Femur (tissue), 1 donor: ENCODE measurements around the gene OAS2.

Experiments
- DNase-seq: peaks from one replicate; pipeline ENCODE4 v3.0.0-alpha.2; 2017

Gene OAS2

DNA sequence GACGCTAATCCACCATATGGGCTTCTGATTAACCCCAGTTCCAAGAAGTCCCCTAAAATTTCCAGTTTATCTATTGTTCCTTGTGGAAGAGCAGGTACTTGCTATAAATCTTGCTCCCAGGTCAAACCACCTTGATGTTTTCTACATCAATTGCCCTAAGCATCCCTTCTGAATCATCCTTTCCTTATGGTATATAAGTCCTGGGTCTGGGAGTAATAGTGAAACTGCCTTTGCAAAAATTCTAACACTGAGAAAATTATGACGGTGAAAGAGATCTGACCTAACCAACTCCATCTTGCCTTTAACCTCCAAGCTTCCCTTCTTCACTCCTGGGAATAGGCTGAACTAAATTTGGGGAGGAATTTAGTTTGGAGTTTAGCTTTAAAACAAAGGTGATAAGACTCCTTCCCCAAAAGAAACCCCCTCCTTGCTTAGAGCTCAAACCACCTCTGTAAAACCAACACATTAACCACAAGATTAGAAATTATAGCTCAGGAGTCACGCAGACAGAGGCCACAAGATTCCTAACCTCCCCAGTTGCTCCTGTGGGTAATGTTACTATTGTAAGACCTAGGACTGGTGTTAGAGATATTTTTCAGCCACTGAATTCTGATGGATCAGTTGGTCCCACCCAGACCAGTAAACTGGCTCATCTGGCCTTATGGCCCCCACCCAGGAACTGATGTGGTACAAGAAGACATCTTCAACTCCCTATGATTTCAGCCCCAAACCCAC lies 44.4 kb downstream of the OAS2 start:
- no peak for DNase-seq

DNA sequence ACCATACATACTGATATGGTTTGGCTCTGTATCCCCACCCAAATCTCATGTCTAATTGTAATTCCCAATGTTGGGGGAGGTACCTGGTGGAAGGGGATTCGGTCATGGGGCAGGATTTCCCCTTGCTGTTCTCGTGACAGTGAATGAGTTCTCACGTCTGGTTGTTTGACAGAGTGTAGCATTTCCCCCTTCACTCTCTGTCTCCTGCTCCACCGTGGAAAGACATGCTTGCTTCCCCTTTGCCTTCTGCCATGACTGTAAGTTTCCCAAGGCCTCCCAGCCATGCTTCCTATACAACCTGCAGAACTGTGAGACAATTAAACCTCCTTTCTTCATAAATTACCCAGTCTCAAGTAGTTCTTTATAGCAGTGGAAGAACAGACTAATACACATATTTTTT lies 49.4 kb downstream of the OAS2 start:
- DNase-seq = no peak

DNA sequence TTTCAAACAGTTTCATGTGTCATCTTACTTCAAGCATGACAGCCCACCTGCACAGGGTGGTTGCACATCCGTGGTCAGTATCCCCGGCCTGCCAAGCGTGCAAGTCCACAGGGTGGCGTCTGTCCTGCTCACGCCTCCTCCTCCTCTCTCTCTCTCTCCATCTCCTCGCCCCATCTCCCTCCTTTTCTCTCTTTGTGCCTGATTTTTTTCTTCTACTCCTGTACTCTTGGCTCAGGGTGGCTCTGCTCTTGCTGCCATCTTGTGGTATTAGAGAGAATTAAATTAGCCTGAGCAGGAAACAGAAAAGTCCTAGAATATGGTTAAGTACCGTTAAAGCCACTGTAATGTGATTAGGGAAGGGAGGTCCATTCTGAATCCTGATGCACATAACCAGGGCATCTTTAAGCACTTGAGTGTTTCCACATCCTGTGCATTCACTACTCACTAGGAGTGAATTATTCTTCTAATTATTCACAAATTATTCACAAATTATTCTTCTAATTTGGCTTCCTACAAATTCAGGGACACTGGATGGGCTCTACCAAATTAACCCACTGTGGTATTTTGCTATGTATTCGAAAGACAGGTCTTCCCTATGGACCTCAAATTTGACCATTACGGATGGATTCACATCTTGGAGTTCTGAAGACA lies 52.7 kb downstream of the OAS2 start:
- DNase-seq = no peak

DNA sequence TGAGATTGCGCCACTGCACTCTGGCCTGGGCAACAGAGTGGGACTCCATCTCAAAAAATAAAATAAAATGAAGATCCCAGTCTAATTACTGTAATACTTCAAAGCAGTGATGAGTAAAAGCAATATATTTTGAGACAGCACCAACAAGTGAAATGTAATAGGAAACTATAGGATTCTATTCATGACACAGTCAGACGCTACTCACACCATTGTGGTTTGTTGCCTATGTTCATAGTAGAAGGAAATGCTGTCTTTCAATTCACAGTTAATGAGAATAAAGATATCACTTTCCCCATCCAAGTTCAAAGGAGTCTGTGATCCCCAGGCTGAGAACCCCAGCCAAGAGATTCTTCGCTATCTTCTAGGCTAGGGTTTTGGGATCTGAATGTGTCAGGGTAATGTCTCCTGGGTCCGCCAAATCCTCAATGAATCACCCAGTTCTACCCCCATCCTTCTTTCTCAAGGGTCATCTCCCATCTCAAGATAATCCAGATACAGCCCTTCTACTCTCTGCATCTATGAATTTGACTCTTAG lies 61.7 kb downstream of the OAS2 start:
- DNase-seq = no peak

DNA sequence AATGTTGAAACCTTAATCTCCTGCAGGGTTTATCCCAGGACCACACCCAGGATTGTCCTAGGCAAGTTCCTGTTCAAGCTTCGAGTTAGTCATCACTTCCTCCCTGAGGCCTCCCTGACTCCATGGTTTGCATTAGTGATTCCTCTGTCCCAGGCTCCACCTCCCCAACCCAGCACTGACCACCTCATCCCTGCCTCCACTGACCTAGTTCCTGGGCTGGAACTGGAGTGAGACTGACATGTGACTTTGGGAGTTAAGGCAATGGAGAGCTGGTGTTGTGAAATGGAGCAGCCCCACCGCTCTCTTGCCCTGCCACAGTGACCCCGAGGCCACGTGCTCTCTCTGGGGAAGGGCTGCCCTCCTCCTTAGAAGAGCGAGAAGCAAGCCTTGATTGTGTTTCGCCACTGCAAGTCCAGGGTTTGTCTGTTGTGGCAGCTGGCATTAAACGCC lies 62.4 kb downstream of the OAS2 start:
- no peak for DNase-seq

DNA sequence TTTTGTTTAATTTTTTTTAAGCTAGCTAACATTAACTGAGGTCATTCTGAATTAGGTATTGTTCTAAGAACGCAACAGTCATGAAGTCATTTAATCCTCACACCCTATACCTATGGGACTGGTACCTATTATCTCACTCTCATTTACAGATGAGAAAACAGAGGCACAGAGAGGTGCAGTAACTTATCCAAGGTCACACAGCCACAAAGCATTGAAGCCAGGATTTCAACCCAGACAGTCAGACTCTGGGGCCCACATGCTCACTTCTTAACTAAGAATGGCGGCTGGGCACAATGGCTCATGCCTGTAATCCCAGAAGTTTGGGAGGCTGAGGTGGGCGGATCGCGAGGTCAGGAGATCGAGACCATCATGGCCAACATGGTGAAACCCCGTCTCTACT lies 63.2 kb downstream of the OAS2 start:
- DNase-seq = no peak

DNA sequence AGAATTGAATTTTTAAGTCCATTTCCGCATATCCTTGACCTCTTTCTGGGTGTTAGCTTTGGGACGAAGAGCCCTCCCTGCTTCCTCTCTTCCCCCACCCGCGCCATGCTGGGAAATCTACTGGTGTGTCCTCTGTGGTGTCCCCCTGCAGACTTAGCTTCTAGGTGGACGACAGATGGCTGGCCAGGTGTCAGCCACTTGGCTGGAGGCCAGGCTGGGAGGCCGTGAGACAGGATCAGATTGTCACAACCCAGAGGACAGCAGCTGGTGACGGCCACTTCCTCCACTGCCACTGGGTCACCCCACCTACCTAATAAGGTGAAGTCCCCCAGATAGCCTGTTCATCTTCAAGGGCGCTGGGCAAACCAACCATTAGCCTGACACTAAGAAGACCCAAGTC lies 64.9 kb downstream of the OAS2 start:
- no peak for DNase-seq

DNA sequence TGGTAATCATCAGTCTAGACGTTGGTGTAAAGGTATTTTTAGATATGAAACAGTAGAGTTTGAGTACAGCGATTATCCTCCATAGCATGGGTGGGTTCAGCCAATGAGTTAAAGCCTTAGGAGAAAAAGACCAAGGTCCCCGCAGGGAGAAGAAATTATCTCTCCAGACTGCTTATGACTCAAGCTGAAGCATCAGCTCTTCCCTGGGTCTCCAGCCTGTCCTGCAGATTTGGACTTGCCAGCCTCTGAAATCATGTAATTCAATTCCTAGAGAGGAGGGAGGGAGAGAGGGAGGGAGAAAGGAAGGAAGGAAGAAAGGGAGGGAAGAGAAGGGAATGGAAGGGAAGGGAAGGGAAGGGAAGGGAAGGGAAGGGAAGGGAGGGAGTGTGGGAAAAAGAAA lies 66.2 kb downstream of the OAS2 start:
- DNase-seq = no peak

DNA sequence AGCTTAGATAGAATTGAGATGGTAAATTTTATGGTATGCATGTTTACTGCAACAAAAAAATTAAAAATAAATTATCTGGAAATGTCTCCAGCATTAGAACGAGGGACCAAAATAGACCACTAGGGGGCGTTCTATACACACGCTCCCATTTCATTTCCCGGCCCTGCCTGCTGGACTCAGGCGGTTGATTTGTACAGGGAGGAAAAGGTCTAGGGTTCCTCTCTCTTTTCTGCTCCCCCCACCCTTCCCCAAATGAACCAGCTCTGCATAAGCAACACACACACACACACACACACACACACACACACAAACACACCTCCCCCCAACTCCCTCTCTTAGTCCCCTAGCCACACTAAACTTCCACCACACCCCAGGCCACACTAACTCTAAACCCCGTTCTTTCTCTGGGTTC lies 70.4 kb downstream of the OAS2 start:
- DNase-seq = peak; percentile 64

DNA sequence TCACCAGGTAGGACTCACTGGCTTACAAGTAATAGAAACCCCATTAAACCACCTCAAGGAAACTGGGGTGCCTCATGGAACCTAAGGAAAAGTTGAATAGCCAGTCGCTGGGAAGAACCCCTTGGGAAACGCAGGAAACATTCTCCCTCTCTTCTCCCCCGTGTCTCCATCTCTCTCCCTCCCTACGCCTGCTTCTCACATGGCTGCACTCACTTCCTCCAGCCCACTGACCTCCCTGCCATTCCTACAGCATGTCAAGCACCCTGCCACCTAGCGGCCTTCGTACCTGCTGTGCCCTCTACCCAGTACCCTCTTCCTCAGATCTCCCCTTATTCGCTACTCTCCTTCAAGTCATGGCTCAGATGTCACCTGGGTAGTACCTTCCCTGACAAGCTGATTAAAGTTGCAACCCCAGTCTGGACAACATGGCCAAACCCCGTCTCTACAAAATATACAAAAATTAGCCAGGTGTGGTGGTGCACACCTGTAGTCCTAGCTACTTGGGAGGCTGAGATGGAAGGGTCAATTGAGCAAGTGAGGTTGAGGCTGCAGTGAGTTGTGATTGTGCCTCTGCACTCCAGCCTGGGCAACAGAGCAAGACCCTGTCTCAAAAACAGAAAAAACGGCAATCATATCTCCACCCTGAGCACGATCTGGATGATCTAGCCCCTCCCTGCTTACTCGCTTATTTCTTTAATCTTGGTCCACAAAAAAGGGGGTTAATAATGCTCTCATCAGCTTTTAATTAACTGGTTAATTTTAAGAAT lies 71.8 kb downstream of the OAS2 start:
- no peak for DNase-seq

DNA sequence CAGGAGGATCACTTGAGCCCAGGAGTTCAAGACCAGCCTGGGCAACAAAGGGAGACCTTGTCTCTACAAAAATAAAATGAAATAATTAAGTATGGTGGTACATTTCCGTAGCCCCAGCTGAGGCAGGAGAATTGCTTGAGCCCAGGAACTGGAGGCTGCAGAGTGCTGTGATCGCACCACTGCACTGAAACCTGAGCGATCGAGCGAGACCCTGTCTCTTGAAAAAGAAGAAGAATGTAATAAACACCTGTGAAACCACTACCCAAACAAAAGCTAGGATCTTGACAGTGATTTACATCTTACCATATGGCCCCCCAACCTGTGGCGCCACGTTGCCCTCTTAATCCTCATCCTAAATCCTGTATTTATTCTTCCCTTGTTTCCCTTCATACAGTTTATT lies 72.5 kb downstream of the OAS2 start:
- no peak for DNase-seq

DNA sequence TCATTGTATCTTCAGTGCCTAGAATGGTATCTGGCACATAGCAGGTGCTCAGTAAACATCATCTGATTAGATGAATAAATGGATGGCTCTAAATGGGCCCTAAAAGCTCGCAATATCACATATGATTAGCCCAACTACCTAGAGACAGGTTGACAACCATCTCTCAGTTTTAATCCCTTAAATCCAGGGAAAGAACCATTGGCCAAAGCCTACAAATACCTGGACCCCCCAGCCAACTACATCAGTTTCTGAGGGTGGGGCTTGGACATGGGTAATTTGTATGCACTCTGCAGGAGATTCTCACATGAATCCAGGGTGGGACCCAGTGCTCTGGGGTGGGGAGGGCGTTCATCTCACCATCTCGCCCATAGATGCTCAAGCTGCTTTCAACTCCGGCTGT lies 73.4 kb downstream of the OAS2 start:
- no peak for DNase-seq

DNA sequence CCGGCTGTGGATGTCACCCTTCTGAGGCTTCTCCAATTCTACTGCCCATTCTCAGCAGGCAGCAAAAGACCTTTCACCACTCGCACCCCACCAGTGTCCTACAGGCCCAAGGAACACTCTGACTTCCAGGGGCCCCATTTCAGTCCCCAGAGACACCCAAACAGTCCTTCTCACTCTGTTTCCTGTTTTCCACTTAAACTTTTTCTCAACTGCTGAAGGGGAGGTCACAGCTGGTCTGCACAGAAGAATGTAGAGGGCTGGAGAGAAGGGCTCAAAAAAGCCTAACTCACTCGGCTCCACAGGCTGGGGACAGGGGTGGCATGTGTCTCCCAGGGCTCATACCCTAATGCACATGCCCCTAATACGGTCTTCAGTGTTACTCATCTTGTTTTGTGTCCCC lies 74.0 kb downstream of the OAS2 start:
- no peak for DNase-seq

DNA sequence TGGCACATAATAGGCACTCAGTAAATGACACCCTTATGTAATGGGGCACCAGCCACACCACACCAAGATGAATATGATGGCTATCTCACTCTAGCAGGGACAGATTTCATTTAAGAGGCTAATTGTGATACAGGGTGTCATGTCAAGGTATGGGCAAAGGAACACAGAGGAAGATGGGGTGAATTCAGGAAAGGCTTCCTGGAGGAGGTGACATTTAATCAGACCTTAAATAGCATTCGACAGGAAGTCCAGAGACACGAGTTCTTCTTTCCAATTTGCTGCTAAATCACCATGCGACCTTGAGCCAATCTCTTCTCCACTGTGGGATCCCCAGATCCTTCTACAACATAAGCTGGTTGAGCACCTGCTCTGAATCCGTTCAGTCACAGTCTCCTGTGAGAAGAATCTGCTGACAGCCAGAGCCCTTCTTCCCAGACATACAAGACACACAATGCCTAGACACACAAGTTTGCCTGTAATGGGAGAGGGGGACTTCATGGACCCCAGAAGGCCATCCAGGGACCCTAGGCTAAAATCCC lies 76.7 kb downstream of the OAS2 start:
- DNase-seq = no peak

DNA sequence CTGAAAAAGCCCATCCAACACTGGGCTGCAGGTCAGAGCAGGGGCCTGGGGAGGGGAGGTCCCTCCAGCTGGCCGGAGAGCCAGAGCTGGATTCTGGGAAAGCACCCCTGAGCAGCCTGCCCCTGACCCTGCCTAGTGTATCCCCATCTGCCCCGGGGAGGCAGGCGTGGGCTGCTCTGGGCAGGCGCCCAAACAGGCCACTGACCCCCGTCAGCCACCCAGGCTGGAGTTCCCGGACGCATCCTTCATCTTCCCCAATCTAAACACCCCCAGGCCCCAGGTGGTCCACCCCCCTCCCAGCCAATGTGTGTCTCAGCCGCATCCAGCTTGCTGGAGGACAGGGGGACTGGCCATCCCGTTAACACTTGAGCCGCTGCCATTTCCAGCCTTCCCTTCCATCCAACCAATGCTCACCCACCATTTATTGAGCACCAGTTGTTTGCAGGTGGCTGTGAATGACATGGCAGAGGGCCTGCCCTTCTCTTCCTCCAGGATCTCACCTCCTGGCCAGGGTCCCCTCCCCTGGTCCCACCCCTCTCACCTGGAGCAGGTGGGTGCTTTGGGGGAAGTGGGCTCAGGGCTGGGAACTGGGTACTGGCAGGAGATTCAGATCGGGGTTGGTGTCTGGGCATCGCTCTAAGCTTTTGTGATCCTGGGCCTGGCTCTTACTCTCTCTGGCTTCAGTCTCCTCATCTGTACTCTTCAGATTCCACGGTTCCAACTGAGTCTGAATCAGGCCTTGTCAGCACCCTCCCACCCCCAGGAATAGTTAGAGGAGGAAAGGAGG lies 77.5 kb downstream of the OAS2 start:
- DNase-seq = peak; percentile 44

DNA sequence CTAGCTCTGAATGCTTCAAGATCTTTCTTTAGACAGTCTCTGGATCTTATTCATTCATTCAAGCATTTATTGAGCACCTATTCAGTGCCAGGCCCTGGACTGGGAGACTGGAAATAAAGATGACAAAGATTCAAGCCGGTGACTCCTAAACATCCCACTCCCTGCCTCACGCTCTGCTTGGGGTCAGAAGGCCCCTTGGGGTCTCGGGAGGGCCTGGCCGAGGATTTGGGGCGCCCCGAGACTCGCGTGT lies 78.0 kb downstream of the OAS2 start:
- no peak for DNase-seq

DNA sequence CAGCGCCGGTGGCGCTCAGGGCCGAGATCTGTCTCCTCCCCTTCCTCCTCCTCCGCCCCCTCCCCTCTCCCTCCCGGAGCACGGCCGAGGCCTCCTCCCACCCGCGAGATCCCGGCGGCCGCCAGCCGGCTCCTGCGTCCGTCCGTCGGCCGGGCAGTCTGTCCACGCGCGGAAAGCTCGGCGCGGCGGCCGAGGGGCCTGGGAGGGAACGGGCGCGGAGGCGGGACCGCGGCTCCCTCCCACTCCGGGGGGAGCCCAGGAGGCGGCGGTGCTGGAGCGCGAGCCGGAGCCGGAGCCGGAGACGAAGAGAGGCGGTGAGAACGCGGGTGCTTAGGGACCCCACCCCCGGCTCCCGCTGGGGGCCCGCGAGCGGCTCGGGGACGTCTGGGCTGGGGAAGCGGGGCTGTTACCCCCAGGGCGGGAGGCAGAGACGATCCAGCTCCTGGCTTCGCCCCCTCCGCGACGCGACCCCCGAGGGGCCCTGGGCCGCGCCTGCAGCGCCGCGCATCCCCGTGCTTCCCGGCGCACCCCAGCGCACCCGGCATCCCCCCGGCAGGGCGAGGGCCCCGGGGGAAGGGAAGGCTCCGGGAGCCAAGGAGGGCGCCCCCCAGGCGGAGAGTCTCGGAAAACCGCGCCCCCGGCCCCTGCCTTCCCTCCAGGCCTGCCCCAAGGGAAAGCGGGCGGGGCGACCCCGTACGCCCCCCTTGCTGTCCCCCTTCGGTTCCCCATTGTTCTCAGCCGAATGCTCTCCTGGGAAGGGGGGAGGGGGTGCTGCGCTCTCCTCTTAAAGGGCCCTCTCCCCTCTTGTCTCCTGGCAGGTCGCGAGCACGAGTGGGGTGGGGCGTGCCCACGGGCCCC lies 78.5 kb downstream of the OAS2 start, which contains the start of gene DTX1:
Gene DTX1 (plus strand): TSS at position 100 of the 858 bp plus-strand sequence. CDS start 1,463 bp downstream, outside the sequence.
- peak; percentile 44 for DNase-seq

DNA sequence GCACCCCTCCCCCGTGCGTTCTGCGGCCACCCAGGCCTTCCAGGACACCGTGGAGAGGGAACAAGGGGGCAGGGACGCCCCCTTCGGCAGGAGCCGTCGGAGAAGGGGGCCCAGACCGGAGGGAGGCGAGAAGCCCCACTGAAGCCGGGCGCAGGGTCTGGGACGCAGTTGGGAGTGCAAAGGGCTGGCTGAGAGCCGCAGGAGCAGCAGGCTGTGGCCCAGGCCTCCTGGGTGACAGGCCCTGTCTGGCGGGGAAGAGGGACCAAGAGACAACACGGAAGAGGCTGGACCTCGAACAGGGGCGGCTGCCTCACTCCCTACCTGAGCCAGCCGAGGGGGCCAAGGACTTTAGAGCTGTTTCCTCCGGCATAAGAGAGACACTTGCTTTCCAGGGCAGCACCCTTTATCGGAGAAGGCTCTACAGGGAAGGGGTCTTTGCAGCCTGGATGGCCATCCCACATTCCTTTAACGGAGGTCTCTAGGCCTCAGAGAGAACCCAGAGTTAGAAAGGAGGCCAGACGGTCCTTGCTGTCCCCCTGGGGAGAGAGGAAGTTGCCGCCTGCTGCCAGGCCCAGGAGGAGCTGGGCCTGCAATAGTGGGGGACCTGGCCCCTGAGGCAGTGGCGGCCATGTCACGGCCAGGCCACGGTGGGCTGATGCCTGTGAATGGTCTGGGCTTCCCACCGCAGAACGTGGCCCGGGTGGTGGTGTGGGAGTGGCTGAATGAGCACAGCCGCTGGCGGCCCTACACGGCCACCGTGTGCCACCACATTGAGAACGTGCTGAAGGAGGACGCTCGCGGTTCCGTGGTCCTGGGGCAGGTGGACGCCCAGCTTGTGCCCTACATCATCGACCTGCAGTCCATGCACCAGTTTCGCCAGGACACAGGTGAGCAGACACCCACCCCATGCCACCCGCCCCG lies 79.5 kb downstream of the OAS2 start:
- DNase-seq = no peak

DNA sequence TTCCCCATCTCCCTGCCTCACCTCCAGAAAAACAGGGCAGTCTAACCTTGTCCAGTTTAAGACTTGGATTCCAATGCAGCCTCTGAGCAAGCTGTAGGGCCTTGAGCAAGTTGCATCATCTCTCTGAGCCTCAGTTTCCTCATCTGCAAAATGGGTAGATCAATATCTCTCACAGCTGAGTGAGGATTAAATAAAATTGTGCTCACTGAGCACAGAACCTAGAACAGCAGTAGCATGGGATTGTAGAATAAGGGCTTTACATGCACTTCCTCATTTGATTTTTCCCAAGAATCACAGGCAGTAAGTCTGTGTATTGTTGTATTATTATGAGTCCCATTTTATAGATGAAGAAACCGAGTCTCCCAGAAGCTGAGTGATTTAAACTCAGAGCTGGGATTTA lies 80.2 kb downstream of the OAS2 start:
- no peak for DNase-seq

DNA sequence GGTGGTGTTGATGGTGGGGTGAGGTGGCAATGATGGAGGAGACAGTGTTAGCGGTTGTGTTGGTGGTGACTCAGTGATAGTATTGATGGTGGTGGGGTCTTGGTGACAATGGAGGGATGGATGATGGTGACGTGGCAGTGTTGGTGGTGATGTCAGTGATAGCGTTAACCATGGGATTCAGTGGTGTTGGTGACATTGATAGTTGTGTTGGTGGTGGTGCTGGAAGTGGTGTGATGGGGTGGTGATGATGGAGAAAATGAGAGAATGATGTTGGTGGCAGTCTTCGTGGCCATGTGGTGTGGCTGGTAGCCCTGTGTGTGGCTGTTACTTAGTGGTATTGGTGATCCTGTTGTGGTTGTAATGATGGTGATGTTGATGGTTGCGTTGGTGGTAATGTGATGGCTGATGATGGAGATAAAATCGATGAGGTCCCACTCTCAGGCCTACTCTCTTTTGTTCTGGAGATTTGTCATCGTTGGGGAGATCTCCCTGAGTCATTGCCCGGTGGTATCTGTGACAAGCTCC lies 80.8 kb downstream of the OAS2 start:
- DNase-seq = no peak
